Mammary microvascular endothelial cell (primary cell): ENCODE results near the gene HOXC11. TPM values are rescaled to one million over a fixed set of nuclear protein-coding genes. Genes with fewer than 3 reads are reported as not detected.

Source experiments
- total RNA-seq: library from RNA; depleted of rRNA; stranded (reverse); fragments of >200 nt; gene quantifications from 2 replicates; pipeline ENCODE4 v1.2.3, GENCODE V29; 2015

HOXC11 gene
- total RNA-seq: not detected in 2 replicates

DNA sequence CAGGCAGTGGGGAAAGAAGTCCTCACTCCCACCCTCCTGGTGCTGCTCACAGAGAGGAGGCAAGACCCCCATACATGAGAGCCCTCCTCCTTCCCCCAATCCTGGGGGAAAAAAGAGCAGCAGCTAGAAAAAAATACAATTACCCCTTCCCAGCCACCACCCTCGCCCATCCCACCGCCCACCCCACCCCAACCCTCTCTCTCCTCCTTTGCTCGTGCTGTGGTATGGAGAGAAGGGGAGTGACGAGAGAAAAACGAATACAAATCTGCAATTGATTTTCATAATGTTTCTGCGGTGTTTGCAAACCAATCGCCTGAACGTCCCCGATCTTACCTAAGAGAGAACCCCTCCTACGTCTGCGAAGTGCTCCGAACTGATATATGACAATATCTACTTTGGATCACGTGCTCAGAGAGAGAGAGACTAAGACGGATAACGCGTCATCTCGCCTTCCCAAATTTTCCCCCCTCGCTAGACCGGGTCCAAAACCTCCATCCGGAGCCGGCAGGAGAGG is at the start of gene HOXC11:
HOXC11 (plus strand) TSS at position 405 of the 514 bp plus-strand sequence. CDS start 116 bp downstream, outside the sequence.

GRCh38 chr12:53938326-53939140 is 34.4 kb upstream of the HOXC11 start, which contains the start of gene HOXC13:
TSS of gene HOXC13 (plus strand) at chr12:53938831. CDS start at chr12:53938907, 76 bp downstream.

DNA sequence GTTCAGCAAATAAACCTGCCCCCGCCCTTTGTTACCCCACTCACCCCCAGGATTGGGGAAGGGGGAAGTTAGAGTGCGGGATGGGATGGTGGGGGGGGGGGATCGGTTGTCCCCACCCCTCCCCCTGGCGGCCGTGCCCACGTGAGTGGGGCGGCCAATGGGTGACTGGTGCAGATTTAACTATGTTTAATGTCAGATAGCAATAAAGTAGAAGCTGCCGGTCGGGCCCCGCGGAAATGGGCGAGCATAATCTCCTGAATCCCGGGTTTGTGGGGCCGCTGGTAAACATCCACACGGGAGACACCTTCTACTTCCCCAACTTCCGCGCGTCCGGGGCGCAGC is 18.3 kb upstream of the HOXC11 start, which contains the start of gene HOXC12:
HOXC12 (plus strand) TSS at position 210 of the 342 bp plus-strand sequence; CDS start at position 237, 27 bp downstream.

DNA sequence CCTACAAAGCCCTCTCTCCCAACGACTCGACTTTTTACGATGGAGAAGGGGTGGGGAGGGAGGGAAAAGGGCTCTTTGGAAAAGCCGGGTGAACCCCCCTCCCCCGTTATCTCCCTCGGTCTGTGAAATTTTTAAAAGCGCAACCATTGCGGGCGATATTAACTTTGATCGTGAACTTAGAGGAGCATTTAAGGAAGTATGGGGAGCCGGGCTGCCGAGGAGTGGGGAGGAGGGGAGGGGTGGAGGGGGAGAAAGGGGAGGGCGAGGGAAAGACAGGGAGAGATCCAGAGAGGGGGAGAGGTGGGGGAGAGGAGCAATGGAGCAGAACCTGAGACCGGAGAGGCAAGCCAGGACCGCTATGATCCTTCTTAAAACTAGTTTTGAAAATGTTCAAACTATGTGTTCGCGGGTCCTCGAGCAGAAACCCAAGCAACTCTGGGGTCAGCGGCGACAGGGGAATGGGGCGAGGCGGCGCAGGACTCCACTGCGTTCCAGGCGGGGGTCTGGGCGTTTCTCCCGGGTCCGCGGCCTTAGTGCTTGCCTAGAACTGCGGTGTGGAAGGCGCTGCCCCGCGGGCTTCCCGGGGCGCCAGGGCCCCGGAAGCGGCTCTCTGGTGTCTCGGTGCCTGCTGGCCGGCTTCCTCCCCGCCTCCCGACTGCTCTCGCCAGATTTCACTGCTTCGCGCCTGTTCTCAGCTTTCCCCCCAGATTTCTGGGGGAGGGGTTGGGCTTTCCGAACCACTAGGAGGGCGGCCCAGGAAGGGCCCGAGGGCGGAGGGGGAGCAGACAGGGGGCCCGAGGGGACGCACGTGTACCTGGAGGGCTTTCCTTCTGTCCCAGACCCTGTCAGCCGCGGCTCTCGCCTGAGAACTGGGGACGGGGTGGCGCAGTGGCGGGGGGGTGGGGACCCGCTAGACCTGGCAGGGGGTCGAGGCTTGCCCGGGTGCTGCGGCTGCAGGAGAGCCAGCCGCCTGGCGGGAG is 1.4 kb downstream of the HOXC11 start, which contains the start of gene HOTAIR:
HOTAIR (minus strand) TSS at position 871 of the 980 bp plus-strand sequence.

GRCh38 chr12:53984901-53985691 is 12.2 kb downstream of the HOXC11 start, which contains the start of gene HOXC10:
TSS of gene HOXC10 (plus strand) at chr12:53985146. CDS start at chr12:53985260, 114 bp downstream.

DNA sequence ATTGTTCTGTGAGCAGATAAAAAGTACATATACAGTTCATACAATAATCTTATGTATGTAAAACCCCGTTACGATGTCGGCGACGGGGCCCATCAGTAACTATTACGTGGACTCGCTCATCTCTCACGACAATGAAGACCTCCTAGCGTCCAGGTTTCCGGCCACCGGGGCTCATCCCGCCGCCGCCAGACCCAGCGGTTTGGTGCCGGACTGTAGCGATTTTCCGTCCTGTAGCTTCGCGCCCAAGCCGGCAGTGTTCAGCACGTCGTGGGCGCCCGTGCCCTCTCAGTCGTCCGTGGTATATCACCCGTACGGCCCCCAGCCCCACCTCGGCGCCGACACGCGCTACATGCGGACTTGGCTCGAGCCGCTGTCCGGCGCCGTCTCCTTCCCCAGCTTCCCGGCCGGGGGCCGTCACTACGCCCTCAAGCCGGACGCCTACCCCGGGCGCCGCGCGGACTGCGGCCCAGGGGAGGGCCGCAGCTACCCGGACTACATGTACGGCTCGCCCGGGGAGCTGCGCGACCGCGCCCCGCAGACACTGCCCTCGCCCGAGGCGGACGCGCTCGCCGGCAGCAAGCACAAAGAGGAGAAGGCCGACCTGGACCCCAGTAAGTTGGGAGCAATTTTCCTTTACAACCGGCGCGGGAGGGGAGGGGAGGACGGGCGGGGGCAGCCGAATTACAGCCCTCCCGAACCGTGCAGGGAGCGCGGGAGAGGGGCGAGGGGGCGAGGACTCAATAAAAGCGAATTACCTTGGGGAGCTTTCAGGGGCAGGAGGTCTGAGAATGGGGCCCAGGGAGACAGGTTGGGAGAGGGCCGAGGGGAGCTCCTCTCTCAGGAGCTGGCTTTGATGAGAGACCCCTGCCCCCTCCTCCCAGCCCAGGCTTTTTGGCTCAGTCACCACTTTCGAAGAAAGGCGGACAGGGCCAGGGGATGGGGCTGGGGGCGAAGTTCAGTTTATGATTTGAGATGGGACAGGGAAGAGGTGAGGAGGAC is 27.5 kb downstream of the HOXC11 start, which contains the start of gene HOXC9:
HOXC9 (plus strand) TSS at position 46 of the 999 bp plus-strand sequence; CDS start at position 74, 28 bp downstream.

Other genes starting within 250 kb of the HOXC11 start
- gene CALCOCO1, start 245.7 kb upstream of the HOXC11 start, total RNA-seq: 32.6 and 45.5 TPM in 2 replicates
- gene CISTR, start 221.1 kb upstream of the HOXC11 start, total RNA-seq: not detected in 2 replicates
- gene HOXC13, start 34.3 kb upstream of the HOXC11 start, total RNA-seq: not detected in 2 replicates
- gene HOXC12, start 18.2 kb upstream of the HOXC11 start, total RNA-seq: not detected in 2 replicates
- not detected in 2 replicates for gene HOTAIR, start 1.8 kb downstream of the HOXC11 start, total RNA-seq
- gene HOXC10, start 12.0 kb downstream of the HOXC11 start, total RNA-seq: not detected in 2 replicates
- gene HOXC9, start 27.0 kb downstream of the HOXC11 start, total RNA-seq: not detected in 2 replicates
- gene HOXC8, start 35.9 kb downstream of the HOXC11 start, total RNA-seq: not detected in 2 replicates
- not detected in 2 replicates for gene HOXC6, start 55.3 kb downstream of the HOXC11 start, total RNA-seq
- not detected in 2 replicates for gene HOXC5, start 59.9 kb downstream of the HOXC11 start, total RNA-seq
- not detected in 2 replicates for gene HOXC4, start 80.7 kb downstream of the HOXC11 start, total RNA-seq
- 28.0 and 42.6 TPM in 2 replicates for gene SMUG1, start 215.9 kb downstream of the HOXC11 start, total RNA-seq